Glomerular endothelial cell (primary cell): ENCODE data around the gene SLC35G2. TPM values are rescaled to one million over a fixed set of nuclear protein-coding genes. Genes with fewer than 3 reads are reported as not detected.
"Not testable (repeated sequence)": the region's sequence is repeated elsewhere in the genome, so short reads cannot be mapped to it uniquely, and the experiment has no call there.

Experiments used
- DNase-seq: peaks from one replicate; pipeline ENCODE4 v3.0.0-alpha.2; 2011; ENCODE audit warnings: low read depth, low spot score; ENCODE audit errors: extremely low read depth
- total RNA-seq: library from RNA; depleted of rRNA; stranded (reverse); fragments of >200 nt; gene quantifications from 2 replicates; pipeline ENCODE4 v1.2.3, GENCODE V29; 2015

SLC35G2 gene
- total RNA-seq, 1 donor from 2014 or later, result 15.6 TPM

DNA sequence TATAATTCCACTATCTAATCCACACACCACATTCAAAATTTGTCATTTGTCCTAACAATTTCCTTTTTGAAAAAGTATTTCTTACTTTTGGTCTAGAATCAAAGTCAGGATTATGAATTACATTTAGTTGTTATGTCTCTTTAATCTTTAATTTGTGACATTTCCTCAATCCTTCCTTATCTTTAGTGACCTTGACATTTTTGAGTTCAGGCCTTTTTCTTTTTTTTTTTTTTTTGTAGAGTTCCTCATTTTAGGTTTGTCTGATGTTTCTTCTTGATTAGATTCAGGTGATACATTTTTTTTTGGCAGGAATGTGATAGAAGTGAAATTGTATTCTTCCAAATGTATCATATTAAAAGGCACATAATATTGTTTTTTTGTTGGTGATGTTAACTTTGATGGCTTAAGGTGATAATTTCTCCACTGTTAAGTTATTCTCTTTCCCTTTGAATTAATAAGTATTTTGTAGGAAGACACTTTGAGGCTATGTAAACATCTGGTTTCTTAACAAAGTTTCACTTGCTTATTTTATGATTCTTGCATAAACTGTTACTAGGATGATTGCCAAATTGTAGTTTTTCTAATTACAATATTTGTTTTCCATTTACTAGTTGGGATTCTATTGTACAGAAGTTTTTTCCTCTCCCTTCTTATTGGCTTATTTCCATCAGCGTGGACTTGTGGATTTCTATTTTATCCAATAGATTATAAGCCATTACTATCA lies 16.3 kb downstream of the SLC35G2 start:
- no peak for DNase-seq

DNA sequence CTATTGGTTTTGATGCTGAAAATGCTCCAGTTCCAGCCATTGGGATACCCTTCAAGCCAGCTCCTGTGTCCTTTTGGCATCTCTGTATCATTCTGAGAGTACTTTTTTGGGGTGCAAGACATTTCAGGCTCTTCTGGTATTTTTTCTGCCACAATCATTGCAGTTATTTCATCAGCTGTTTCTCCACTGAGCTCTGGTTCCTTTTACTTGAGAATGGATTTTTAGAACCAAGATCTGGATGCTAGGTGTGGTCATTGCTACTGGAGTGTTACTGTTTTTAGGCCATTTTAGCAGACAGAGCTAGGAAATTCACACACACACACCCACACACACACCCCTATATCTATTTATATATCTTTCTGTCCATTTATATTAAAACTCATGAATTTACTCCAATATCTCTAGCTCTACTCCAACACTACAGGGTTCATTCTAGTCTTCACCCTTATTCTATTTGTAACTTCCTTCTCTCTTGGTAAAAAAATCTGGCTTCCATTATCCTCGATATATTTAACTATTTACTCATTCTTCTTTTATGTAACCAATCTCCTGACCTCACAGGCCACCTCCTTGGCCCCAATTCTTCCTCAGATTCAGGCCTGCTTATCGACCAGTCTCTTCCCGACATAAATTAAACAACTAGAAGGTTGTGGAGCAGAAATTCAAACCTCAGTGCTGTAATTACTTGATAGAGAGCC lies 17.0 kb downstream of the SLC35G2 start:
- DNase-seq, result no peak

DNA sequence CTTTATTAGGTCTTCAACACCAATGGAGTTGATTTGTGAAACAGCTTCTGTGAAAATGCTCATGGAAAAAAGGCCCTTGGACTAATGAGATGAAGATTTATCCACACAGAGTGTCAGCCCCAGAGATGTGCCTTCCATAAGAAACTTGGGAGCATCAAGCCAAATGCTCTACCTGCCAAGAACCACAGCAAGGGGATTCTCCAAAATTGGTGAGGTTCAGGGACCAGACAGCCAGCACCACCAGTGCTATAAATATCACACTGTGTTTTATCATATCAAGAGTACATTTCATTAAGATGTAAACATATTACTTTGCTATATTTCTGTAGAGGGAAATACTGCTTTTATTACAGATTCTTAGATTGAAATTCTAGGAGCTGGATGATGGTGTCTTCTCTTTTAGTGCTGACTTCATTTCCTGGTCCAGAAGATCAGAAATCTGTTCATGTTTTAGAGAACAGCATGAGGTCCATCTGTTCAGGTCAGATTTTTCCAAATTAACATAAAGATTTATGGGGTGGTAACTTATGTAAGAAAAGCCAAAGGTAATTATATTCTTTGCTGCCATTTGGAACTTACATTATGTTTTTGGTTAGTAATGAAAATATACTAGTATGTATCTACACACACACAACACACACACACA lies 17.7 kb downstream of the SLC35G2 start:
- DNase-seq, result no peak

DNA sequence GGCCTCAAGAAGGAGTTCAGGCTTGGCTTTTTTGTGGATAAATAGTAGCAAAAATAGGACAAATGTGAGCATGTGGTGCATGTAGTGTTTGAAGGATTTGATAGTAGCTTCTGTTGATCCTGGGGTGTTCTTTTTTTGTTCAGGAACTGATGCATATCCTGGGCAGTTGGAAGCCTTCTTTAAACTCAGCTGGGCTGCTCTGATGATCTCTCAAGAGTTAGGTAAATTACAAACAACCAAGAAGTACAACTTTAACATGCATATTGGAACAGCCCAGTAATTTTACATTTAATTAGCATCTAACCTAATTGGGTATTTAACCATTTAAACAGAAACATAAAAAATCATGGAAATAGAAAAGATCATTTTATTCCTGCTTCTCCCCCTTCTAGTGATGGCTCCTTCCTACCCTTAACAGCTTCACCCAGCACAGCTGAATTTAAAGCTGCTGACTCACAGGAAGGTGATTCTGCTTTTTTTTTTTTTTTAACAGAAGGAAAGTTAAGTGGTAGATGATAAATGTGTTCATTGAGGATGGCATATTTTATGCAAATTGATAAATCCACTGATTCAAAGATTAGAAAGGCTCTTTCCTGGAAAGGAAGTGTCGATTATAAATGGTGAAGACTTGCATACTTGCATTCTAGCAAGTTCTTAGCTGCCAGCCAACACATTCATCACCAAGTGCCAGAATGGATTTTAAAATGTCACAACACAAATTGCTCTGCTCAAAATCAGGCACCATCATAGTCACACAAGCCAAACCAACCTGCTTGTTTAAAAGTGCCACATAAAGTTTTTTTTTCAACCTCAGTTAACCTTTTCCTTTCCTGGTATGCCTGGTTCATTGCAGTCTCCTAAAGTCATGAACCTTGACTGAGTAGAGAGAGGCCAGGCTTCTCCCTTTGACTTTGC lies 20.0 kb downstream of the SLC35G2 start:
- peak; percentile 80 for DNase-seq

DNA sequence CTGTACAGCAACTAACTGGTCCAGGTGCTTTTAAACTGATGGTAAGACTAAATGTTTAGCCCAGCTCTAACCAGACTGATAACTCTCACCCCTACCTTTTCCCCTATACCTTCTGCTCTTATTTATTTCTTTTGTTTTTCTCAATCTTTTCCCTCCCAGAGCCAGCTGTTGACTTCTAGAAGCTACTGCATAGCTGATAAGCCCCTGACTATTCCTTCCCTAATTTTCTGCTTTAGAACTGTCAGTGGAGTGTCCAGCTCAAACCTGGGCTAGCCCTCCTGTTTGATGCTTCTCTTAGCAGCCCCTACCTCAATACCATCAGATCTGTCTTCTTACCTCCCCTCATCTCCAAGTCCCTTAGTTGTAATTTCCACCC lies 20.6 kb downstream of the SLC35G2 start:
- DNase-seq, result no peak

DNA sequence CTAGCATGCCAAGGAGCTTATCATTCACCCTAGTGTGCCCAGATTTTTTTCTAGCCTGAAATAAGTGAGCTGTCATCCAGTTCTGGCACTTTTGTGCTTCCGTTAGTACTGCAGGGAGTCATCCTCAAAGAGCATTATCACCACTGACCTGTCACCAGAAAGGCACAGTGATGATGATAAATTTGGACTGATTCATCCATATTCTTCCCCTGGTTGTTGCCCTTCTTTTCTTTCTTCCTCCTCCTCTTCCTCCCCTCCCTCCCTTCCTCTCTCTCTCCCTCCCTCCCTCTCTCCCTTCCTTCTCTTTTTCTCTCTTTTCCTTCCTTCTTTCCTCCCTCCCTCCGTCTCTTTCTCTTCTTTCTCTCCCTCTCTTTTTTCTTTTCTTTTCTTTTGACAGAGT lies 21.3 kb downstream of the SLC35G2 start:
- DNase-seq, result no peak

DNA sequence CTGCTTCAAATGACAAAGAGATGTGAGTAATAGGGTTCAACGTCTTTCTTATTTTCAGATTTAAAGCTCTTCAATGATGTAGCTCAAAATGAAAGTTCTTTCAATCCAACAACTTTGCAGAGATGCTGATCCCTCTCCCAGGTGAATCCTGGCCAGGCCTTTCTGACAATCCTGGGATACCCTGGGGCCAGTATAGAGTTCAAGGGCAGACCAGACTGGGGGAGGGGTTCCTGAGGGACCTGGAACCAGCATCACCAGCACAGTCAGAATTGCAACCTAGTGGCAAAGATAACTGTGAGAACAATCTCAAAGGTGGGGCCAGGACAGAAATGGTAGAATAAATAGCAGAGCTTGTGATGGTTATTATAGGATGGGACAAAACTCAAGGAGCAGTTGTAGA lies 23.4 kb downstream of the SLC35G2 start:
- no peak for DNase-seq

DNA sequence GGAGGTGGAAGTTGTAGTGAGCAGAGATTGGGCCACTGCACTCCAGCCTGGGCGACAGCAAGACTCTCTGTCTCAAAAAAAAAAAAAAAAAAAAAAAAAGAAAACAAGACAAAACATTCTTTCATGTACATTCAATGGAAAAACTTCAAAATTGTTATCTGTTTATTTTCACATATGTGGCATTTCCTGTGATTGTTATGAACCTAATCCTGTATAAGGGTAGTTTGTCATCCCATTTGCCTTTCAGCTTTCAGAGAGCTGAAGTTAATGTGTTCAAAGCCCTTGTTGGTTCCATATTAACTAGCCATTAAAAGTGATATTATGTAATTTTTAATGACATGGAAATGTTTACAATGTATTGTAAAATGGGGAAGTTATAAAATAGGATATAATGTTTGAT lies 25.8 kb downstream of the SLC35G2 start:
- DNase-seq, result no peak

DNA sequence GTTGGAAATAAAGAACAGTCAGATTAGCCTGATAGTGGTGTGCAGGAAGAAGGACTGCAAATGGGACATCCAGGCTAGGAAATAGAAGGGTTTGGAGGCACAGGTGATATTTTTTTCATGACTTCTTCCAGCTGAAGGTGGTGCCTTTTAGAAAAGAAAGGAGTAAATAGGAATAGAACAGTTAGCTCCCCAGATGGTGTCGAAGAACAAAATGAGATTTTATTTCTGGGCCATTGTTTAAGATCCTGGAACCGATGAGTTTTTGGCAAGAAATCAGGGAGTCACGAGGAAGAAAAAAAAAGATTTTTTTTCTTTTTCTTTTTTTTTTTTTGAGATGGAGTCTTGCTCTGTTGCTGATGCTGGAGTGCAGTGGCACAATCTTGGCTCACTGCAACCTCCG lies 33.3 kb downstream of the SLC35G2 start:
- DNase-seq, result no peak

DNA sequence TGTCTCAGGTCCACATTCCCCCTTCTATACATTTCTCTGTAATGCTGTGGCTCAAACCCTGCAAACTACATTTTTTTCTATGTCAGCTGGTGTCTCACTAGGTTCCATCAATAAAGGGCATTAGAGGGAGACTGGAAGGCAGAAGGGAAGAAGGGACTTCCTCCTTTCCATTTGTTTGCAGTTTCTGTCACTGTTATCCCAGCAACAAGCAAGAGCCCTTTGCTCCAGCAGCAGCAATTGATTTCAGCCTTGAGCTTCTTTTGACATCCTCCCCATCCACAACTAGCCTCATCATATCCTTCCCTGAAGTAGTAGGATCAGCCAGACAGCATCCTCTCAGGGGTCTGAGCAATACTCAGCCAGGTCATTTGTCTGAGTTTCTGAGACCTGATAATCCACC lies 37.7 kb downstream of the SLC35G2 start:
- no peak for DNase-seq

DNA sequence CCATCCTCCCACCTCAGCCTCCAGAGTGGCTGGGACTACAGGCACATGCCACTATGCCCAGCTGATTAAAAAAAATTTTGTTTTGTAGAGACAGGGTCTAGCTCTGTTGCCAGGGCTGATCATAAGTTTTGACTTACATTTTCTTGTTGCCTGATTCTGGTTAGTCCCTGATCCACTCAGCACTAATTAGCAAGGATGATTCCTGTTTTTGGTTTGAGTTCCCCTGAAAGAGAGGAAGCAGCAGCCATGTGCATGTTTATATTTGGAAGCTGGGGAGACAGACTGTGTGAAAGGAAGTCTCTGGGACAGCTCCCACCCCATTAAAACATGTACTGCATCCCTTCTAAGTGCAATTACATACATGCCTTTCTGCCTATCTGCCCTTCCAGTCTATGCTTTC lies 39.5 kb downstream of the SLC35G2 start:
- no peak for DNase-seq

DNA sequence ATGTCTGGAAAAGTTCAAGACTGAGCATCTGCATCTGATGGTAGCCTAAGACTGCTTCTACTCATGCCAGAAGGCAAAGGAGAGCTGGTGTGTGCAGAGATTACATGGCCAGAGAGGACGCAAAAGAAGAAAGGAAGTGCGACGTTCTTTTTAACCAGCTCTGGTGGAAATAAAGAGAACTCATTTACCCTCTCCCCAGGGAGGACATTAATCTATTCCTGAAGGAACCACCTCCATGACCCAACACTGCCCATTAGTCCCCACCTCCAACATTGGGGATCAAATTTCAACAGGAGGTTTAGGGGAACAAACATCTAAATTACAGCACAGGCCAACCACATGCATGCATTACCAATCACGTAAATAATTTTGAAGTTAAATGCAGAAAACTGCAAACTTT lies 41.6 kb downstream of the SLC35G2 start:
- DNase-seq, result no peak

DNA sequence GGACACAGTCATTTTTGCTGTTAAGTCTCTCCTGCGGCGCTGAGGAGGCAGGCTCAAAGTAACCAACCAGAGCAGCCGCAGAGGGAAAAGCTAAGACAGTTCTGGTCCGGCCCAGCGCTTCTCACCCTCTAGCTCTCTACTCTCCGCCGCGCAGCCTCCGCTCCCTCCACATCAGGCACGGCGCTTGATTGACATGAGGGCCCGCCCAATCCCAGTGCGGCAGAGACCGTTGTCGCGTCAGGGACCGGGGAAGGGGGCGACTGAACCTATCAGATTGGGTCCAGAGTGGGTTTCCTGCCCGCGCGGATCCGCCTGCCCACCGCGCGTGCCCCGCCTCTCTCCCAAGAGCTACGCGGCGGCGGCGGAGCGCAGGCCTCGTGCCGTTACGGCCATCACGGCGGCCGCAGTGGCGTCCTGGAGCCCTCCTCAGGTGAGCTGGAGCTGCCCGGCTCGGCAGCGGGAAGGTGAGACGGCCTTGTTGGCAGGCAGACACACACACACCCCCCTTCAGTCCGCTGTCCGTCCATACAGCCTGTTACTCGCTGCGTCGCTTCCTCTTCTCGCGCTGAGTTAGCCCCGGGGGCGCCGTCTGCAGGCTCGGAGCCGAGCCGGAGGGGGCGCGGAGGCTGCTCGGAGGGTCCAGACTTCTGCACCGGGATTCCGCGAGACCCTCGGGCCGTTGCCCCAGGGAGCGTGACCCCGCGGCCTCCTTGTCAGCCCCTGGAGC lies 43.1 kb downstream of the SLC35G2 start, which contains the start of gene NCK1:
TSS of gene NCK1 (plus strand) at position 319 of the 727 bp plus-strand sequence. CDS start 65,794 bp downstream, outside the sequence.
- DNase-seq, result peak; percentile 77

DNA sequence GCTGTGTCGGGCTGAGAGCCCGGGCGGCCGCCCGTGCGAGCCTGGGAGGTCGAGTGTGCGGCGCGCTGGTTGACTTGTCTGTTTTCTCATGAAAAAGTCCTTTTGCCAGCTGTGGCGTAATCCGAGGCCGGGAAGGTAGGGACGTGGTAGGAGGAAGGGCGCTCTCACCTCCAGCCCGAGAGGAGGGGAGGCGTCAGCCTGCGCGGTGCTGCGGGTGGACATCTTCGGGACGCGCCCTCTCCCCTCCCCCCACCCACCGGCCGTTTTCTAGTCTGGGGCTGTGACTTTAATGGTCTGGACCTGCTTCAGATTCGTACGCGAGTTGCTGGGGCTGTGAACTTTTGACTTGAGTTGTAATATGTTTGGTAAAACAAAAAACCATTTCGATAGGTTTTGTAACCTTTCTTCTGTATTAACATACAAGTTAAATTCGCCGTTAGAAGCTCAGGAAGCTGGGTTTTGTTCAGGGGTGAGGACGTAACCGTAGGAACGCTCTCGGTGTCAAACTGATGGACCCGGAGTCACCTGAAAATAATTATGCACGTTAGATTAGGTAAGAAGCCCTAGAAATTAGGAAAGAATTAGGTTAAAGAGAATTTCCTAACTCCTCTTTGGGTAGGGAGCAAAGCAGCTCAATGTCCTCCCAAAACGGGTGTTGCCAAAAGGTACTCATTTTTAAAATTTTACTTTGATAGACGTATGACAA lies 43.8 kb downstream of the SLC35G2 start:
- no peak for DNase-seq

DNA sequence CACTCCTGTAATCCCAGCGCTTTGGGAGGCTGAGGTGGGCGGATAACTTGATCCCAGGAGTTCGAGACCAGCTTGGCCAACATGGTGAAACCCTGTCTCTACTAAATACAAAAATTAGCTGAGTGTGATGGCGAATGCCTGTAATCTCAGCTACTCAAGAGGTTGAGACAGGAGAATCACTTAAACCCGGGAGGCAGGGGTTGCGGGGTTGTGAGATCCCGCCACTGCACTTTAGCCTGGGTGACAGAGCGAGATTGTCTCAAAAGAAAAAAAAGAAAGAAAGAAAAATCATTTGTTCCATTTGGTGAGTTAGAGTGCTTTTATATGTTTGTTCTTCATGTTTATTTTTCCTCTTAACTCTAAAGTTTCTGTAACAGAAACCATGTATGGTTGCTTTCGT lies 50.4 kb downstream of the SLC35G2 start:
- DNase-seq, result no peak

DNA sequence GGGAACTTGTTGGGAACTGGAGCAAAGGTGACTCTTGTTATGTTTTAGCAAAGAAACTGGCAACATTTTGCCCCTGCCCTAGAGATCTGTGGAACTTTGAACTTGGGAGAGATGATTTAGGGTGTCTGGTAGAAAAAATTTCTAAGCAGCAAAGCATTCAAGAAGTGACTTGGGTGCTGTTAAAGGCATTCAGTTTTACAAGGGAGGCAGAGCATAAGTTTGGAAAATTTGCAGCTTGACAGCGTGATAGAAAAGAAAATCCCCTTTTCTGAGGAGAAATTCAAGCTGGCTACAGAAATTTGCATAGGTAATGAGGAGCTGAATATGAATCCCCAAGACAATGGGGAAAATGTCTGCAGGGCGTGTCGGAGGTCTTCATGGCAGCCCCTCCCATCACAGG lies 53.3 kb downstream of the SLC35G2 start:
- DNase-seq, result not testable (repeated sequence)

DNA sequence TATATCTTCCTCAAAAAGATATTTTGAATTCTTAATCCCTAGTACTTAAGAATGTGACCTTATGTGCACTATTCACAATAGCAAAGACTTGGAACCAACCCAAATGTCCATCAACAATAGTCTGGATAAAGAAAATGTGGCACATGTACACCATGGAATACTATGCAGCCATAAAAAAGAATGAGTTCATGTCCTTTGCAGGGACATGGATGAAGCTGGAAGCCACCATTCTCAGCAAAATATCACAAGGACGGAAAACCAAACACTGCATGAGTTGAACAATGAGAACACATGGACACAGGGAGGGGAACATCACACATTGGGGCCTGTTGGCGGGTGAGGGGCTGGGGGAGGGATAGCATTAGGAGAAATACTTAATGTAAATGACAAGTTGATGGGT lies 60.6 kb downstream of the SLC35G2 start:
- DNase-seq, result not testable (repeated sequence)

DNA sequence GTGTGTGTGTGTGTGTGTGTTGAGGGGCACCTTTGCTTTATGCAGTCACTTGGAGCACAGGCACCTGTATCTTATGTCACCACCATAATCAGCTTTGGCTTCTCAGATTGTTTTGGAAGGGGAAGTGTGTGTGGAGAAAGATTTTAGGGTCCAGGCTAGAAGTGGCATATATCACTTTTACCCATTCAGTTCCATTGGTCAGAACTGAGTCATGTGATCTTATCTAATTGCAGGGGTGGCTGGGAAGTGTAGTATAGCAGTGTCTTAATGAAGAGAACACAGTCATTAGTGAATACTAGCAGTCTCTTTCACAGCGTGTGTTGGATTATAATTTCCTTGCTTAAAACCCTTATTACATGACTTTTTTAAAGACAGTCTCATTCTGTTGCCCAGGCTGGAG lies 63.6 kb downstream of the SLC35G2 start:
- no peak for DNase-seq

DNA sequence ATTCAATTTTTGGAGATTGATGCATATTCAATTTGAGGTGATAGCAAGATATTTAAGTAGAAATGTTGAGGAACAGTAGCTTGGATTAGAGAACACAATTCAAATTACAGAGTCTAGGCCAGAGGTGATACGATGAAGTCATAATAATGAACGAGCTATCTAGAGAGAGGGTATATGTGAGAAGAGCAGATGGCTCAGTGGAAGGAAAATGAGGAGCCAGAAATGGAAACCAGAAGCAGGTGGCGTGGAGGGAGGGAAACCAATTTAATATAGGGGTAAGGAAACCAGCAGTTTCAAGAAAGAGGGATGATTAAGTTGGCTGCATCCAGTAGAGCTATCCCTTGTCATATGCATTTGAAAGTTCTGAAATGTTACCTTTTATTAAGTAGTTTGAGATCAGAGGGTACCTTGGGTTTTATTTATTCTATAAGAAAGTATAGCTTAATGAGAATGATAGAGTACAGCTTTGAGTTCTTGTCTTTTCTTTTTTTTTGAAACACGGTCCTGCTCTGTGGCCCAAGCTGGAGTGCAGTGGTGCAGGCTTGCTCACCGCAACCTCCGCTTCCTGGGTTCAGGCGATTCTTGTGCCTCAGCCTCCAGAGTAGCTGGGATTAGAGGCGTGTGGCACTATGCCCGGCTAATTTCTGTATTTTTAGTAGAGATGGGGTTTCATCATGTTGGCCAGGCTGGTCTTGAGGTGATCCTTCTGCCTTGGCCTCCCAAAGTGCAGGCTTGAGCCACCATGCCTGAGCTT lies 65.2 kb downstream of the SLC35G2 start:
- DNase-seq, result no peak
